SK-N-SH (cell line): Measurements from ENCODE around the gene USP32. TPM values are rescaled to one million over a fixed set of nuclear protein-coding genes. Genes with fewer than 3 reads are reported as not detected.

Experiments used
- CTCF ChIA-PET: fragments of 300-600, 350-600 bp; formaldehyde crosslinking; extraction: SDS; loops from one replicate; lab custom pipeline; 2021; lab: Yijun Ruan, JAX
- POLR2A ChIA-PET: fragments of 350-600 bp; sonication (Branson Sonifier 250); formaldehyde crosslinking; extraction: SDS; loops from one replicate; lab custom pipeline; 2020; ENCODE audit warnings: antibody characterized with exemption, inconsistent platforms; lab: Yijun Ruan, JAX
- DNase-seq: peaks from one replicate; pipeline ENCODE4 v3.0.0; 2012
- H2AFZ ChIP-seq: fragments of 200-600 bp; sonication (generic); 2 replicates; pipeline ENCODE4 v1.8.1; 2016; ENCODE audit warnings: antibody characterized with exemption, mild to moderate bottlenecking, low read depth
- H3F3A ChIP-seq: fragments of 200-600 bp; sonication (generic); replicated peaks from 2 replicates; pipeline ENCODE3; 2016; ENCODE audit warnings: antibody characterized with exemption, mild to moderate bottlenecking; ENCODE audit not compliant: insufficient read depth
- H3K27ac ChIP-seq, 2 experiments: fragments of 200-500 bp in 1 of 2; fragments of 200-600 bp in 1 of 2; sonication (Bioruptor generic) in 1 of 2; sonication (generic), shearing (Covaris generic) in 1 of 2; 2 replicates each; pipeline versions ENCODE4 v1.5.1 to v1.6.1; 2014 to 2016; ENCODE audit warnings: low read depth in 2 of 2, inconsistent platforms in 1 of 2, low read length in 1 of 2, mild to moderate bottlenecking in 1 of 2, mixed read lengths in 1 of 2
- H3K27me3 ChIP-seq: fragments of 200-600 bp; sonication (generic), shearing (Covaris generic); 2 replicates; pipeline ENCODE4 v1.6.1; 2016; ENCODE audit warnings: mixed run types; ENCODE audit not compliant: insufficient read depth
- H3K36me3 ChIP-seq, 2 experiments: fragments of 200-500 bp in 1 of 2; fragments of 200-600 bp in 1 of 2; sonication (Bioruptor generic) in 1 of 2; sonication (generic) in 1 of 2; replicated peaks in 1 of 2; 2 replicates each; pipeline versions ENCODE3 to v1.5.1; 2014 to 2016; ENCODE audit warnings: low read length in 1 of 2, mild to moderate bottlenecking in 1 of 2; ENCODE audit not compliant: insufficient read depth in 2 of 2, control insufficient read depth in 1 of 2
- H3K4me1 ChIP-seq, 2 experiments: fragments of 200-500 bp in 1 of 2; fragments of 200-600 bp in 1 of 2; sonication (Bioruptor generic) in 1 of 2; sonication (generic), shearing (Covaris generic) in 1 of 2; 2 replicates each; pipeline versions ENCODE4 v1.5.1 to v1.6.1; 2014 to 2016; ENCODE audit warnings: low read depth in 1 of 2, low read length in 1 of 2, mixed run types in 1 of 2; ENCODE audit not compliant: insufficient read depth in 2 of 2, control insufficient read depth in 1 of 2
- H3K4me2 ChIP-seq: fragments of 200-600 bp; sonication (generic), shearing (Covaris generic); 2 replicates; pipeline ENCODE4 v1.6.1; 2017; ENCODE audit warnings: mixed run types
- H3K4me3 ChIP-seq, 2 experiments: fragments of 200-500 bp in 1 of 2; fragments of 200-600 bp in 1 of 2; sonication (Bioruptor generic) in 1 of 2; sonication (generic), shearing (Covaris generic) in 1 of 2; 2 replicates each; pipeline versions ENCODE4 v1.5.1 to v1.8.1; 2014 to 2016; ENCODE audit warnings: low read depth in 2 of 2, inconsistent platforms in 1 of 2, low read length in 1 of 2, mild to moderate bottlenecking in 1 of 2, mixed read lengths in 1 of 2, moderate library complexity in 1 of 2
- H3K79me2 ChIP-seq: fragments of 200-600 bp; sonication (generic); 2 replicates; pipeline ENCODE4 v1.8.1; 2017; ENCODE audit warnings: mild to moderate bottlenecking; ENCODE audit not compliant: insufficient read depth
- H3K9ac ChIP-seq: fragments of 200-600 bp; sonication (generic); 2 replicates; pipeline ENCODE4 v1.6.1; 2017; ENCODE audit warnings: mixed run types
- H3K9me2 ChIP-seq: fragments of 200-600 bp; sonication (generic); 2 replicates; pipeline ENCODE4 v1.6.1; 2017; ENCODE audit warnings: mixed run types
- H3K9me3 ChIP-seq: fragments of 200-600 bp; sonication (generic); 2 replicates; pipeline ENCODE4 v1.6.1; 2017; ENCODE audit warnings: mixed run types, mild to moderate bottlenecking, moderate library complexity
- H4K20me1 ChIP-seq: fragments of 200-600 bp; sonication (generic); 2 replicates; pipeline ENCODE4 v1.6.1; 2017; ENCODE audit warnings: mild to moderate bottlenecking, mixed run types; ENCODE audit not compliant: insufficient read depth
- ELF1 ChIP-seq: IDR thresholded peaks from 2 replicates; pipeline ENCODE4 v1.4.0; 2012
- EP300 ChIP-seq, 2 experiments: IDR thresholded peaks; 2 replicates each; pipeline versions ENCODE4 v1.4.0 to v1.6.1; 2012; ENCODE audit warnings: borderline replicate concordance in 1 of 2, low read depth in 1 of 2, low read length in 1 of 2
- FOSL2 ChIP-seq: IDR thresholded peaks from 2 replicates; pipeline ENCODE4 v1.4.0; 2012; ENCODE audit warnings: low read depth, mild to moderate bottlenecking, moderate library complexity, borderline replicate concordance
- FOXJ3 ChIP-seq: sonication (generic); formaldehyde crosslinking; IDR thresholded peaks from 2 replicates; pipeline ENCODE4 v1.5.1; 2020; ENCODE audit warnings: mild to moderate bottlenecking, missing genetic modification reagents
- FOXM1 ChIP-seq: IDR thresholded peaks from 2 replicates; pipeline ENCODE4 v1.4.0; 2012; ENCODE audit warnings: low read depth, mild to moderate bottlenecking
- IRF3 ChIP-seq: fragments of 150-350 bp; IDR thresholded peaks from 2 replicates; pipeline ENCODE4 v1.6.1; 2016; ENCODE audit warnings: mild to moderate bottlenecking, low read depth, low read length
- JUND ChIP-seq: IDR thresholded peaks from 2 replicates; pipeline ENCODE4 v1.4.0; 2012
- MAX ChIP-seq: IDR thresholded peaks from 2 replicates; pipeline ENCODE4 v1.4.0; 2012; ENCODE audit warnings: low read depth
- MEF2A ChIP-seq: IDR thresholded peaks from 2 replicates; pipeline ENCODE4 v1.4.0; 2012; ENCODE audit warnings: low read depth, borderline replicate concordance
- POLR2AphosphoS5 ChIP-seq: IDR thresholded peaks from 2 replicates; pipeline ENCODE4 v1.6.1; 2012; ENCODE audit warnings: low read depth, low read length
- REST ChIP-seq: IDR thresholded peaks from 2 replicates; pipeline ENCODE4 v1.6.1; 2012; ENCODE audit warnings: mild to moderate bottlenecking, low read depth, low read length, moderate library complexity
- RXRA ChIP-seq: IDR thresholded peaks from 2 replicates; pipeline ENCODE4 v1.4.0; 2012; ENCODE audit warnings: low read depth, mild to moderate bottlenecking, borderline replicate concordance
- TCF12 ChIP-seq: IDR thresholded peaks from 2 replicates; pipeline ENCODE4 v1.4.0; 2012
- USF1 ChIP-seq: IDR thresholded peaks from 2 replicates; pipeline ENCODE4 v1.4.0; 2012; ENCODE audit warnings: low read depth, borderline replicate concordance
- USF2 ChIP-seq: fragments of 150-350 bp; IDR thresholded peaks from 2 replicates; pipeline ENCODE4 v1.6.1; 2017; ENCODE audit warnings: antibody characterized with exemption, low read length, low read depth, borderline replicate concordance
- ZBTB33 ChIP-seq: IDR thresholded peaks from 2 replicates; pipeline ENCODE4 v1.4.0; 2012; ENCODE audit warnings: low read depth, borderline replicate concordance
- WGBS: methylation state at CpG from one replicate; pipeline ENCODE4 v1.1.6; 2017; ENCODE audit warnings: low lambda C conversion rate; 5-methylcytosine and 5-hydroxymethylcytosine counted together
- polyA plus RNA-seq, 3 experiments: library from polyadenylated mRNA; depleted of rRNA; stranded (reverse); fragments of >200 nt; gene quantifications; 2 replicates each; pipeline ENCODE4 v1.2.3, GENCODE V29; 2012

The USP32 gene
- polyA plus RNA-seq, 1 of the 3 experiments (the other 2 are of a cell fraction), result 25.6 TPM

GRCh38 chr17:60137731-60138130 lies 254.2 kb downstream of the USP32 start:
- H3K4me3 ChIP-seq, result no peak overlapping the region
- peaks cover 10% of the 10 kb centered on the region for H3F3A ChIP-seq
- 25% methylated on average over 1 of the region's 1 CpG for WGBS
- H3K9ac ChIP-seq, result no peak overlapping the region
- CTCF ChIA-PET, result interaction anchor here (1.1 to 1.4 kb wide), 3 partner anchors 12 to 101 kb away, joined by 4 read pairs; partner anchors contain the start of gene CA4
- TF ChIP-seq USF2 (no peak), MEF2A (no peak), ELF1 (no peak), TCF12 (no peak), USF1 (no peak), IRF3 (no peak), FOXM1 (no peak), EP300 (IDR thresholded peaks at IDR 0.05; ENCODE audit: borderline replicate concordance in 1 of 2, low read depth in 1 of 2, low read length in 1 of 2) (no peak), POLR2AphosphoS5 (no peak), JUND (no peak)
- no peak for DNase-seq
- peaks cover 24% of the 10 kb centered on the region for H3K79me2 ChIP-seq
- no peak overlapping the region for H3K27ac ChIP-seq
- no peaks in the 10 kb centered on the region for H3K27me3 ChIP-seq
- no peaks in the 10 kb centered on the region for H3K36me3 ChIP-seq
- peaks cover 7 to 29% of the 10 kb centered on the region in 2 experiments; a peak in 3 of 4 replicates for H3K4me1 ChIP-seq
- no peak overlapping the region for H2AFZ ChIP-seq
- H3K9me3 ChIP-seq, result no peaks in the 10 kb centered on the region
- POLR2A ChIA-PET, result no interaction called here
- H3K9me2 ChIP-seq, result no peaks in the 10 kb centered on the region
- H4K20me1 ChIP-seq, result no peaks in the 10 kb centered on the region
- no peak overlapping the region for H3K4me2 ChIP-seq

GRCh38 chr17:60135951-60136666 lies 255.8 kb downstream of the USP32 start:
- peak overlapping the region; percentile 84 for H3K4me2 ChIP-seq
- peaks cover 0 to 6% of the 10 kb centered on the region in 2 experiments for H3K36me3 ChIP-seq
- H3K4me3 ChIP-seq, result peak overlapping the region; percentile 82
- H3K27ac ChIP-seq, result peak overlapping the region; percentile 40 to 67; a peak in 2 of 4 replicates
- H4K20me1 ChIP-seq, result no peaks in the 10 kb centered on the region
- H2AFZ ChIP-seq, result peak overlapping the region; percentile 87
- peaks cover 2 to 23% of the 10 kb centered on the region in 2 experiments; a peak in 1 of 4 replicates for H3K4me1 ChIP-seq
- WGBS, result 80% methylated on average over 13 of the region's 13 CpGs
- H3K9me3 ChIP-seq, result no peaks in the 10 kb centered on the region
- peaks cover 34% of the 10 kb centered on the region for H3K79me2 ChIP-seq
- H3K9ac ChIP-seq, result peak overlapping the region; percentile 73; the same call in 1 of the 2 replicates
- no peaks in the 10 kb centered on the region for H3K27me3 ChIP-seq
- TF ChIP-seq ZBTB33, result no peak
- no peak for TF ChIP-seq RXRA
- no peak for TF ChIP-seq FOSL2
- peak; percentile 51; the same call in 1 of the 2 replicates for TF ChIP-seq REST
- TF ChIP-seq FOXJ3 (CRISPR knock-in tag), result peak; percentile 10; the same call in 1 of the 2 replicates
- no peak for TF ChIP-seq MAX
- no peak for TF ChIP-seq JUND
- TF ChIP-seq ELF1, result no peak
- CTCF ChIA-PET, result interaction anchor here (0.6 to 1.5 kb wide), 6 partner anchors 26 to 299 kb away, joined by 3 to 4 read pairs (median 3); partner anchors contain the start of gene HEATR6
- H3K9me2 ChIP-seq, result no peaks in the 10 kb centered on the region
- POLR2A ChIA-PET, result no interaction called here
- H3F3A ChIP-seq, result peaks cover 3% of the 10 kb centered on the region
- no peak for DNase-seq
